A673 (cell line): ENCODE results near the gene BICC1. TPM values are rescaled to one million over a fixed set of nuclear protein-coding genes. Genes with fewer than 3 reads are reported as not detected.

Experiments
- BruUV-seq: library from RNA; stranded (reverse); fragments of 400-500 nt; replicated peaks from 2 replicates; lab custom pipeline; 2021; lab: Mats Ljungman, UMichigan
- CTCF ChIA-PET: fragments of 300-600 bp; sonication (Branson Sonifier 250); formaldehyde crosslinking; loops from one replicate; lab custom pipeline; 2022; ENCODE audit warnings: antibody characterized with exemption; lab: Charles Lee
- POLR2A ChIA-PET: fragments of 300-600 bp; sonication (Branson Sonifier 250); formaldehyde crosslinking; loops from one replicate; lab custom pipeline; 2022; ENCODE audit warnings: antibody characterized with exemption; ENCODE audit not compliant: low non-redundant PET; lab: Charles Lee
- DNase-seq: peaks from one replicate; pipeline ENCODE4 v3.0.0-alpha.2; 2015; ENCODE audit warnings: low spot score
- H3K27ac ChIP-seq: fragments of 200-600 bp; sonication (generic); 2 replicates; pipeline ENCODE4 v1.5.1; 2016; ENCODE audit warnings: mixed run types, low read depth, mild to moderate bottlenecking, mixed read lengths, antibody characterized with exemption, low read length; ENCODE audit not compliant: poor library complexity, severe bottlenecking
- H3K27me3 ChIP-seq: fragments of 200-600 bp; sonication (generic); replicated peaks from 2 replicates; pipeline ENCODE4 v1.6.1; 2017; ENCODE audit warnings: mixed run types, low read depth, mild to moderate bottlenecking, mixed read lengths, antibody characterized with exemption, low read length; ENCODE audit not compliant: insufficient read depth, poor library complexity
- H3K36me3 ChIP-seq: fragments of 200-600 bp; sonication (generic); 2 replicates; pipeline ENCODE4 v1.6.1; 2016; ENCODE audit warnings: mixed run types, mild to moderate bottlenecking, mixed read lengths, antibody characterized with exemption, low read length; ENCODE audit not compliant: insufficient read depth, poor library complexity, severe bottlenecking
- H3K4me1 ChIP-seq: fragments of 200-600 bp; sonication (generic); 2 replicates; pipeline ENCODE4 v1.6.1; 2017; ENCODE audit warnings: mixed run types, mild to moderate bottlenecking, mixed read lengths, antibody characterized with exemption, low read length; ENCODE audit not compliant: insufficient read depth, poor library complexity, severe bottlenecking
- H3K4me3 ChIP-seq: fragments of 200-600 bp; sonication (generic); 2 replicates; pipeline ENCODE4 v1.5.1; 2016; ENCODE audit warnings: low read depth, mixed run types, mild to moderate bottlenecking, mixed read lengths, low read length; ENCODE audit not compliant: poor library complexity, severe bottlenecking
- H3K9me3 ChIP-seq: fragments of 200-600 bp; sonication (generic); 2 replicates; pipeline ENCODE4 v1.6.1; 2016; ENCODE audit warnings: mixed run types, low read depth, mild to moderate bottlenecking, mixed read lengths, antibody characterized with exemption, low read length; ENCODE audit not compliant: poor library complexity, severe bottlenecking
- CTCF ChIP-seq: fragments of 300-800, 200-600 bp; sonication (generic); conservative IDR thresholded peaks from 2 replicates; pipeline ENCODE4 v1.5.1; 2017; ENCODE audit warnings: low read depth, mild to moderate bottlenecking, antibody characterized with exemption, low read length, moderate library complexity, mixed read lengths
- EZH2 ChIP-seq: fragments of 200-600 bp; sonication (generic); IDR thresholded peaks from 2 replicates; pipeline ENCODE4 v1.6.1; 2017; ENCODE audit warnings: borderline replicate concordance, low read depth, mild to moderate bottlenecking, mixed read lengths, antibody characterized with exemption, low read length; ENCODE audit not compliant: poor library complexity, severe bottlenecking
- intact Hi-C: fragments of 100-400 bp; cut with micrococcal nuclease; formaldehyde crosslinking; loops from one replicate; pipeline ENCODE4 v1.10.0; 2022; ENCODE audit not compliant: unreplicated experiment
- total RNA-seq: library from RNA; stranded (reverse); gene quantifications from 2 replicates; pipeline ENCODE4 v1.2.3, GENCODE V29; 2021

BICC1 gene
- total RNA-seq, 1 experiment from 2014 or later, result 1.6 TPM

GRCh38 chr10:58698777-58699356 is 186.2 kb downstream of the BICC1 start:
- BruUV-seq, result no TSS peak
- Histone ChIP-seq H3K4me1 (no peaks in the 10 kb centered on the region), H3K9me3 (no peaks in the 10 kb centered on the region), H3K36me3 (no peaks in the 10 kb centered on the region), H3K27me3 (no peaks in the 10 kb centered on the region), H3K27ac (no peak overlapping the region), H3K4me3 (no peak overlapping the region)
- DNase-seq, result no peak
- CTCF ChIA-PET, result no interaction called here
- POLR2A ChIA-PET, result no interaction called here
- intact Hi-C loops, result no loop called here
- no peak for TF ChIP-seq CTCF
- TF ChIP-seq EZH2, result no peak

GRCh38 chr10:58700591-58700990 is 187.9 kb downstream of the BICC1 start:
- no peaks in the 10 kb centered on the region for H3K4me1 ChIP-seq
- BruUV-seq, result no TSS peak
- H3K27me3 ChIP-seq, result no peaks in the 10 kb centered on the region
- intact Hi-C loops, result no loop called here
- no peak for DNase-seq
- no peaks in the 10 kb centered on the region for H3K36me3 ChIP-seq
- ChIA-PET POLR2A (no interaction called here), CTCF (no interaction called here)
- TF ChIP-seq CTCF, result no peak
- TF ChIP-seq EZH2, result no peak
- H3K27ac ChIP-seq, result no peak overlapping the region
- H3K9me3 ChIP-seq, result no peaks in the 10 kb centered on the region
- H3K4me3 ChIP-seq, result no peak overlapping the region

GRCh38 chr10:58701405-58702135 is 188.9 kb downstream of the BICC1 start:
- no peak overlapping the region for H3K27ac ChIP-seq
- POLR2A ChIA-PET, result no interaction called here
- no peak for DNase-seq
- H3K36me3 ChIP-seq, result no peaks in the 10 kb centered on the region
- intact Hi-C loops, result no loop called here
- no peaks in the 10 kb centered on the region for H3K27me3 ChIP-seq
- no TSS peak for BruUV-seq
- TF ChIP-seq EZH2, result no peak
- no peak for TF ChIP-seq CTCF
- CTCF ChIA-PET, result no interaction called here
- no peaks in the 10 kb centered on the region for H3K9me3 ChIP-seq
- H3K4me3 ChIP-seq, result no peak overlapping the region
- no peaks in the 10 kb centered on the region for H3K4me1 ChIP-seq
